ENCODE measurements around the gene IL9R. TPM values are rescaled to one million over a fixed set of nuclear protein-coding genes. Genes with fewer than 3 reads are reported as not detected.

IL9R gene
- total and polyA plus RNA-seq, 2 donors (not counting 1 experiment from before 2014, with no cell fraction given): 6.6 to 8.7 TPM

GRCh38 chrX:156000361-156000926 is 2.9 kb downstream of the IL9R start:
- H3K4me2 ChIP-seq (replicated peaks; ENCODE audit: low read depth, low read length, poor library complexity, severe bottlenecking): no peak overlapping the region
- H3K9me3 ChIP-seq (ENCODE audit: control extremely low read depth in 1 of 3, control insufficient read depth in 2 of 3, insufficient read depth in 1 of 3, low read length in 2 of 3): peaks cover 0 to 2% (median 0%) of the 10 kb centered on the region in 3 donors
- Mint-ChIP-seq H3K27me3 (no peaks in the 10 kb centered on the region), H3K27ac (no peak overlapping the region), H3K4me1 (peaks cover 3% of the 10 kb centered on the region), H3K4me3 (no peak overlapping the region), H3K9me3 (ENCODE audit: insufficient read depth) (no peaks in the 10 kb centered on the region)
- H3K27ac ChIP-seq (ENCODE audit: low read length in 2 of 2): no peak overlapping the region
- H3K4me3 ChIP-seq (ENCODE audit: control extremely low read depth in 1 of 5, extremely low read depth in 1 of 5, insufficient read depth in 1 of 5, low read depth in 2 of 5, low read length in 4 of 5): no peak overlapping the region
- DNase-seq: no peak
- H3K27me3 ChIP-seq (replicated peaks in 1 of 4; ENCODE audit: control extremely low read depth in 1 of 4, control insufficient read depth in 3 of 4, insufficient read depth in 4 of 4, low read length in 3 of 4): no peaks in the 10 kb centered on the region
- TF ChIP-seq EZH2 (IDR thresholded peaks at IDR 0.05; ENCODE audit: borderline replicate concordance, insufficient read depth, low read depth, low read length, poor library complexity, severe bottlenecking): no peak
- TF ChIP-seq, protein P1, sequence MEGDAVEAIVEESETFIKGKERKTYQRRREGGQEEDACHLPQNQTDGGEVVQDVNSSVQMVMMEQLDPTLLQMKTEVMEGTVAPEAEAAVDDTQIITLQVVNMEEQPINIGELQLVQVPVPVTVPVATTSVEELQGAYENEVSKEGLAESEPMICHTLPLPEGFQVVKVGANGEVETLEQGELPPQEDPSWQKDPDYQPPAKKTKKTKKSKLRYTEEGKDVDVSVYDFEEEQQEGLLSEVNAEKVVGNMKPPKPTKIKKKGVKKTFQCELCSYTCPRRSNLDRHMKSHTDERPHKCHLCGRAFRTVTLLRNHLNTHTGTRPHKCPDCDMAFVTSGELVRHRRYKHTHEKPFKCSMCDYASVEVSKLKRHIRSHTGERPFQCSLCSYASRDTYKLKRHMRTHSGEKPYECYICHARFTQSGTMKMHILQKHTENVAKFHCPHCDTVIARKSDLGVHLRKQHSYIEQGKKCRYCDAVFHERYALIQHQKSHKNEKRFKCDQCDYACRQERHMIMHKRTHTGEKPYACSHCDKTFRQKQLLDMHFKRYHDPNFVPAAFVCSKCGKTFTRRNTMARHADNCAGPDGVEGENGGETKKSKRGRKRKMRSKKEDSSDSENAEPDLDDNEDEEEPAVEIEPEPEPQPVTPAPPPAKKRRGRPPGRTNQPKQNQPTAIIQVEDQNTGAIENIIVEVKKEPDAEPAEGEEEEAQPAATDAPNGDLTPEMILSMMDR (IDR thresholded peaks at IDR 0.05): no peak
- H3K9ac ChIP-seq (ENCODE audit: low read length): no peak overlapping the region
- no peaks in the 10 kb centered on the region for H4K20me1 ChIP-seq (ENCODE audit: control insufficient read depth, insufficient read depth, low read length, poor library complexity, severe bottlenecking)
- no peaks in the 10 kb centered on the region for H3K79me2 ChIP-seq (ENCODE audit: control insufficient read depth, insufficient read depth, low read length)
- intact Hi-C loops (cut with micrococcal nuclease): no loop called here
- POLR2A ChIA-PET: no interaction called here
- CTCF ChIA-PET: no interaction called here
- H3K4me1 ChIP-seq (ENCODE audit: control insufficient read depth in 2 of 2, insufficient read depth in 2 of 2, low read length in 2 of 2): no peaks in the 10 kb centered on the region
- no peak overlapping the region for H2AFZ ChIP-seq (ENCODE audit: insufficient read depth, low read depth, low read length, poor library complexity, severe bottlenecking)
- no peak for ATAC-seq (ENCODE audit: low read depth)
- H3K36me3 ChIP-seq (replicated peaks in 1 of 2; ENCODE audit: control extremely low read depth in 1 of 2, control insufficient read depth in 1 of 2, extremely low read depth in 1 of 2, insufficient read depth in 2 of 2, low read length in 1 of 2): no peaks in the 10 kb centered on the region
- WGBS (ENCODE audit: insufficient coverage): 38% methylated on average over 3 of the region's 5 CpGs

DNA sequence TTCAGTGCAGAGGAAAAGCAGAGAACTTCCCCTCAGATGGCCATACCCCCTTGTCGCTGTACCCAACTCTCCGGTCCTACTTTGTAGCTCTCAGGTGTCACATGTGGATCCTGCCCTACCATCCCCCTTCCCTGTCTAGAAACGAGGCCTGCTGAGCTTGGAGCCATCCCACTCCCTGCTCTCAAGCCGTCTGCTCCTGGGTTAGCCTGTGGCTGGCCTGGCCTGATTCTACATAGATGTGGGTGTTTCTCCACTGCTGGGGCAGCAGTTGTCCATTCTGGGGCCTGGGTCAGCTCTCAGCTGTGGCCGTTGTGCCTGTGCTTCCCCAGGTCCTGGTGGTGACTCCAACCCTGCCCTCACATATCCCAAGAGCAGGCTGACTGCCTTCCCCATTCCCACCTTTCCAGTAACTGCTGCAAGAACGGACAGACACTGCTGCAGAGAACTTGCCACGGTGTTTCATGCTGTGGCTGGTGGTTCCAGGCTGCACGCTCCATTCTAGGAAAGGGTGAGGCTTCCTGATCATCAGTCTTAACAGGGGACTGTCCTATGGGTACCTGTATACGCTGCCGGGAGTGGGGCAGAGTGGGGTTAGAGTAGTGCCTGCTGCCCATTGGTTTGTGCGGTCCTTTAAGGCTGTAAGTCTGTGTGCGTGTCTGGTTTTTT is 3.6 kb downstream of the IL9R start:
- no peak for TF ChIP-seq EZH2 (IDR thresholded peaks at IDR 0.05; ENCODE audit: borderline replicate concordance, insufficient read depth, low read depth, low read length, poor library complexity, severe bottlenecking)
- TF ChIP-seq, protein P1 (IDR thresholded peaks at IDR 0.05): no peak
- intact Hi-C loops (cut with micrococcal nuclease): no loop called here
- Histone ChIP-seq H3K4me2 (replicated peaks; ENCODE audit: low read depth, low read length, poor library complexity, severe bottlenecking) (no peak overlapping the region), H3K4me3 (ENCODE audit: control extremely low read depth in 1 of 5, extremely low read depth in 1 of 5, insufficient read depth in 1 of 5, low read depth in 2 of 5, low read length in 4 of 5) (no peak overlapping the region), H3K9ac (ENCODE audit: low read length) (no peak overlapping the region), H2AFZ (ENCODE audit: insufficient read depth, low read depth, low read length, poor library complexity, severe bottlenecking) (no peak overlapping the region), H3K4me1 (ENCODE audit: control insufficient read depth in 2 of 2, insufficient read depth in 2 of 2, low read length in 2 of 2) (no peaks in the 10 kb centered on the region), H3K36me3 (replicated peaks in 1 of 2; ENCODE audit: control extremely low read depth in 1 of 2, control insufficient read depth in 1 of 2, extremely low read depth in 1 of 2, insufficient read depth in 2 of 2, low read length in 1 of 2) (no peaks in the 10 kb centered on the region), H4K20me1 (ENCODE audit: control insufficient read depth, insufficient read depth, low read length, poor library complexity, severe bottlenecking) (no peaks in the 10 kb centered on the region), H3K79me2 (ENCODE audit: control insufficient read depth, insufficient read depth, low read length) (no peaks in the 10 kb centered on the region), H3K9me3 (ENCODE audit: control extremely low read depth in 1 of 3, control insufficient read depth in 2 of 3, insufficient read depth in 1 of 3, low read length in 2 of 3) (peaks cover 0 to 2% (median 0%) of the 10 kb centered on the region in 3 donors), H3K27me3 (replicated peaks in 1 of 4; ENCODE audit: control extremely low read depth in 1 of 4, control insufficient read depth in 3 of 4, insufficient read depth in 4 of 4, low read length in 3 of 4) (no peaks in the 10 kb centered on the region), H3K27ac (ENCODE audit: low read length in 2 of 2) (no peak overlapping the region)
- ChIA-PET CTCF (no interaction called here), POLR2A (no interaction called here)
- Mint-ChIP-seq H3K27ac (no peak overlapping the region), H3K27me3 (no peaks in the 10 kb centered on the region), H3K9me3 (ENCODE audit: insufficient read depth) (no peaks in the 10 kb centered on the region), H3K4me1 (peaks cover 3% of the 10 kb centered on the region), H3K4me3 (no peak overlapping the region)
- ATAC-seq (ENCODE audit: low read depth) (no peak), DNase-seq (no peak)
- 52% methylated on average over 6 of the region's 12 CpGs for WGBS (ENCODE audit: insufficient coverage)

All from B cell (primary cell).